ENCODE data around the gene EDNRA. TPM values are rescaled to one million over a fixed set of nuclear protein-coding genes. Genes with fewer than 3 reads are reported as not detected.

EDNRA gene
- total and polyA plus RNA-seq, 2 of the 4 experiments (the other 2 are of a cell fraction), result 3.8 to 6.5 TPM

DNA sequence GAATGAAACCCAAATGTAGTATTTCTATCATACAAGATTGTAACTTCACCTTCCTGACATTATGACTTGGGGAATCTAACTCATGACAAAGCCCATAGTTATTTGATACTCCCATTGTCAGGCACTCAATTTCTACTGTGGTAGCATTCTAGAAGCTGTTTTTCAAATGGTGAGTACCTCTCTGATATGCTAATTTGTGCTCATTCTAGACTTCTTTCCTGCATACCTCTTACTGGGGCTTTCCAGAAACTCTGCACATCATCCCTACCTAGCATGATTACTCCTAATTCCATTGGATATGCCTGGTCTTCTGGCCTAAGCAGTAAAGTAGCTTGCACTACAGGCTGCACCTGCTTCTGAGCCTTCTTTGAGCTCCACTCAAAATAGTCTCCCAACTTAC lies 85.9 kb downstream of the EDNRA start:
- Histone ChIP-seq H2BK120ac (ENCODE audit: low read depth, low read length) (no peak overlapping the region), H2BK20ac (ENCODE audit: low read depth, low read length) (no peak overlapping the region), H3K27ac (ENCODE audit: insufficient read depth, low read length) (no peak overlapping the region), H3K23ac (ENCODE audit: low read depth, low read length) (no peak overlapping the region), H3K14ac (replicated peaks; ENCODE audit: low read depth, low read length) (no peak overlapping the region), H3K4me1 (ENCODE audit: control insufficient read depth, insufficient read depth, low read length) (peaks cover 3% of the 10 kb centered on the region; the same call in 1 of the 2 replicates), H3K4ac (ENCODE audit: low read depth, low read length) (no peak overlapping the region), H3K27me3 (ENCODE audit: control insufficient read depth, insufficient read depth, low read length) (no peaks in the 10 kb centered on the region), H3K18ac (ENCODE audit: low read depth, low read length) (no peak overlapping the region), H4K20me1 (ENCODE audit: insufficient read depth, low read length) (no peaks in the 10 kb centered on the region), H3K4me3 (ENCODE audit: insufficient read depth, low read depth, low read length) (no peak overlapping the region), H4K5ac (ENCODE audit: low read depth, low read length) (no peak overlapping the region), H3K9me3 (ENCODE audit: control insufficient read depth, insufficient read depth, low read length) (no peaks in the 10 kb centered on the region), H3K9ac (ENCODE audit: low read depth, low read length) (no peak overlapping the region), H3K79me1 (ENCODE audit: low read depth in 1 of 2, low read length in 2 of 2) (no peaks in the 10 kb centered on the region), H3K56ac (ENCODE audit: extremely low read depth, insufficient read depth, low read length) (no peak overlapping the region), H3K4me2 (ENCODE audit: low read depth, low read length) (no peak overlapping the region), H2AFZ (replicated peaks; ENCODE audit: low read length, poor library complexity) (no peak overlapping the region), H4K91ac (ENCODE audit: insufficient read depth, low read depth, low read length) (no peak overlapping the region), H2BK15ac (ENCODE audit: low read depth, low read length) (0 out of 3 replicates have a peak overlapping the region, but pooled peaks have one; percentile 28), H3K36me3 (ENCODE audit: control insufficient read depth, insufficient read depth, low read length) (no peaks in the 10 kb centered on the region), H2AK5ac (ENCODE audit: low read depth, low read length) (no peak overlapping the region), H2BK5ac (ENCODE audit: low read depth, low read length, poor library complexity, severe bottlenecking) (no peak overlapping the region), H4K8ac (ENCODE audit: low read depth in 2 of 2, low read length in 2 of 2) (no peak overlapping the region), H2AK9ac (replicated peaks; ENCODE audit: low read depth, low read length, poor library complexity) (no peak overlapping the region), H3K9me1 (ENCODE audit: insufficient read depth, low read length) (no peaks in the 10 kb centered on the region)
- dilution Hi-C loops (cut with HindIII; ENCODE audit: low sequenced_read_pairs, unreplicated experiment), result no loop called here
- intact Hi-C loops (cut with micrococcal nuclease), result no loop called here
- CTCF ChIA-PET, result no interaction called here
- in situ Hi-C loops (cut with MboI; ENCODE audit: low sequenced_read_pairs), result no loop called here
- no TSS peak for BruUV-seq (replicated peaks)
- TF ChIP-seq MAZ (IDR thresholded peaks at IDR 0.05; ENCODE audit: borderline replicate concordance, low read depth, low read length) (no peak), CEBPB (IDR thresholded peaks at IDR 0.05; ENCODE audit: low read depth, low read length) (no peak), MAFK (IDR thresholded peaks at IDR 0.05; ENCODE audit: low read depth, low read length) (no peak), NFE2L2 (IDR thresholded peaks at IDR 0.05; ENCODE audit: low read depth, low read length) (no peak), RAD21 (IDR thresholded peaks at IDR 0.05; ENCODE audit: low read length) (no peak), RCOR1 (IDR thresholded peaks at IDR 0.05; ENCODE audit: insufficient replicate concordance, low read length) (no peak), USF2 (IDR thresholded peaks at IDR 0.05; ENCODE audit: low read depth, low read length) (no peak), SMC3 (IDR thresholded peaks at IDR 0.05; ENCODE audit: low read depth, low read length) (no peak), BHLHE40 (IDR thresholded peaks at IDR 0.05; ENCODE audit: low read depth, low read length) (no peak), MXI1 (IDR thresholded peaks at IDR 0.05; ENCODE audit: borderline replicate concordance, low read depth, low read length) (no peak), POLR2A (IDR thresholded peaks at IDR 0.05; ENCODE audit: low read depth, low read length) (no peak), RFX5 (IDR thresholded peaks at IDR 0.05; ENCODE audit: low read depth, low read length) (no peak), CHD1 (IDR thresholded peaks at IDR 0.05; ENCODE audit: low read depth, low read length) (no peak)
- TF ChIP-seq, protein P1, sequence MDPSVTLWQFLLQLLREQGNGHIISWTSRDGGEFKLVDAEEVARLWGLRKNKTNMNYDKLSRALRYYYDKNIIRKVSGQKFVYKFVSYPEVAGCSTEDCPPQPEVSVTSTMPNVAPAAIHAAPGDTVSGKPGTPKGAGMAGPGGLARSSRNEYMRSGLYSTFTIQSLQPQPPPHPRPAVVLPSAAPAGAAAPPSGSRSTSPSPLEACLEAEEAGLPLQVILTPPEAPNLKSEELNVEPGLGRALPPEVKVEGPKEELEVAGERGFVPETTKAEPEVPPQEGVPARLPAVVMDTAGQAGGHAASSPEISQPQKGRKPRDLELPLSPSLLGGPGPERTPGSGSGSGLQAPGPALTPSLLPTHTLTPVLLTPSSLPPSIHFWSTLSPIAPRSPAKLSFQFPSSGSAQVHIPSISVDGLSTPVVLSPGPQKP (IDR thresholded peaks at IDR 0.05; ENCODE audit: borderline replicate concordance, low read depth, low read length), result no peak
- ATAC-seq (ENCODE audit: low read depth), result no peak
- DNase-seq, result no peak
- POLR2A ChIA-PET (ENCODE audit: unreplicated experiment), result interaction anchor here (0.6 kb wide), 1 partner anchor 32 kb away, joined by 3 read pairs; no protein-coding TSS in a partner anchor

Data from IMR-90 (cell line).